HEK293 (cell line): ENCODE results near the gene LAG3.

Experiments
- CTCF ChIA-PET: fragments of 350-600 bp; formaldehyde crosslinking; extraction: SDS; loops from one replicate; lab custom pipeline; 2021; ENCODE audit warnings: antibody characterized with exemption; lab: Yijun Ruan, JAX
- POLR2A ChIA-PET: fragments of 300-600 bp; formaldehyde crosslinking; extraction: SDS; loops from one replicate; lab custom pipeline; 2020; ENCODE audit warnings: antibody characterized with exemption, inconsistent platforms; lab: Yijun Ruan, JAX
- H3K27ac ChIP-seq: fragments of 200-500 bp; sonication (Bioruptor generic); 2 replicates; pipeline ENCODE4 v1.5.1; 2014; ENCODE audit warnings: low read depth, low read length, control low read depth, inconsistent platforms; ENCODE audit errors: extremely low read depth
- H3K36me3 ChIP-seq, 2 experiments: fragments of 200-500 bp in 1 of 2; sonication (Bioruptor generic) in 1 of 2; 1 replicate in 1 of 2; 2 replicates in 1 of 2; pipeline ENCODE4 v1.5.1; 2014 to 2017; ENCODE audit warnings: inconsistent platforms in 2 of 2, low read length in 2 of 2; ENCODE audit not compliant: control insufficient read depth in 2 of 2, insufficient read depth in 1 of 2
- H3K4me1 ChIP-seq: fragments of 200-500 bp; sonication (Bioruptor generic); 2 replicates; pipeline ENCODE4 v1.5.1; 2014; ENCODE audit warnings: mild to moderate bottlenecking, low read length, inconsistent platforms; ENCODE audit not compliant: control insufficient read depth, insufficient read depth
- H3K4me3 ChIP-seq: 2 replicates; pipeline ENCODE4 v1.5.1; 2011; ENCODE audit warnings: low read depth, mild to moderate bottlenecking, control low read depth, low read length, moderate library complexity
- H3K9me3 ChIP-seq: fragments of 200-500 bp; sonication (Bioruptor generic); 2 replicates; pipeline ENCODE4 v1.5.1; 2014; ENCODE audit warnings: low read depth, low read length, inconsistent platforms; ENCODE audit not compliant: control insufficient read depth, insufficient read depth
- AEBP2 ChIP-seq: fragments of 450-650 bp; formaldehyde crosslinking; IDR thresholded peaks from 2 replicates; pipeline ENCODE4 v1.5.1; 2016; ENCODE audit warnings: missing biosample characterization, missing genetic modification characterization, borderline replicate concordance
- KLF16 ChIP-seq: fragments of 450-650 bp; formaldehyde crosslinking; IDR thresholded peaks from 2 replicates; pipeline ENCODE4 v1.5.1; 2017; ENCODE audit warnings: missing biosample characterization, missing genetic modification characterization
- OSR2 ChIP-seq: fragments of 450-650 bp; formaldehyde crosslinking; IDR thresholded peaks from 2 replicates; pipeline ENCODE4 v1.5.1; 2016; ENCODE audit warnings: missing biosample characterization, missing genetic modification characterization
- OVOL3 ChIP-seq: fragments of 450-650 bp; formaldehyde crosslinking; IDR thresholded peaks from 2 replicates; pipeline ENCODE4 v1.5.1; 2016; ENCODE audit warnings: missing biosample characterization, missing genetic modification characterization
- PRDM1 ChIP-seq: fragments of 450-650 bp; formaldehyde crosslinking; IDR thresholded peaks from 2 replicates; pipeline ENCODE4; 2016; ENCODE audit warnings: missing biosample characterization, missing genetic modification characterization
- SETDB1 ChIP-seq: IDR thresholded peaks from one replicate; pipeline ENCODE4 v1.6.1; 2017; ENCODE audit warnings: mild to moderate bottlenecking, low read length, moderate library complexity, mixed read lengths; ENCODE audit not compliant: insufficient read length
- ZBTB17 ChIP-seq: fragments of 450-650 bp; formaldehyde crosslinking; IDR thresholded peaks from 2 replicates; pipeline ENCODE4 v1.5.1; 2016; ENCODE audit warnings: missing biosample characterization, missing genetic modification characterization
- ZBTB26 ChIP-seq: fragments of 450-650 bp; formaldehyde crosslinking; optimal IDR thresholded peaks from 2 replicates; pipeline ENCODE3; 2016; ENCODE audit warnings: missing biosample characterization, mild to moderate bottlenecking, missing genetic modification characterization
- ZBTB48 ChIP-seq: fragments of 450-650 bp; formaldehyde crosslinking; IDR thresholded peaks from 2 replicates; pipeline ENCODE4 v1.5.1; 2016; ENCODE audit warnings: missing biosample characterization, missing genetic modification characterization
- ZEB2 ChIP-seq: fragments of 450-650 bp; formaldehyde crosslinking; IDR thresholded peaks from 2 replicates; pipeline ENCODE4 v1.5.1; 2016; ENCODE audit warnings: missing biosample characterization, missing genetic modification characterization
- ZNF133 ChIP-seq: fragments of 450-650 bp; formaldehyde crosslinking; IDR thresholded peaks from 2 replicates; pipeline ENCODE4 v1.5.1; 2016; ENCODE audit warnings: missing biosample characterization, missing genetic modification characterization
- ZNF18 ChIP-seq: fragments of 450-650 bp; formaldehyde crosslinking; IDR thresholded peaks from 2 replicates; pipeline ENCODE4 v1.5.1; 2016; ENCODE audit warnings: missing biosample characterization, missing genetic modification characterization
- ZNF211 ChIP-seq: fragments of 450-650 bp; formaldehyde crosslinking; IDR thresholded peaks from 2 replicates; pipeline ENCODE4 v1.5.1; 2016; ENCODE audit warnings: low read depth, missing biosample characterization, missing genetic modification characterization
- ZNF324 ChIP-seq: fragments of 450-650 bp; formaldehyde crosslinking; IDR thresholded peaks from 2 replicates; pipeline ENCODE4 v1.5.1; 2016; ENCODE audit warnings: missing biosample characterization, missing genetic modification characterization
- ZNF335 ChIP-seq: fragments of 450-650 bp; formaldehyde crosslinking; conservative IDR thresholded peaks from 2 replicates; pipeline ENCODE4 v1.5.1; 2016; ENCODE audit warnings: missing biosample characterization, missing genetic modification characterization
- ZNF398 ChIP-seq: fragments of 450-650 bp; formaldehyde crosslinking; IDR thresholded peaks from 2 replicates; pipeline ENCODE4 v1.5.1; 2017; ENCODE audit warnings: missing biosample characterization, missing genetic modification characterization
- ZNF416 ChIP-seq: fragments of 450-650 bp; formaldehyde crosslinking; IDR thresholded peaks from 2 replicates; pipeline ENCODE4 v1.5.1; 2016; ENCODE audit warnings: missing biosample characterization, missing genetic modification characterization
- ZNF423 ChIP-seq: fragments of 450-650 bp; formaldehyde crosslinking; IDR thresholded peaks from 2 replicates; pipeline ENCODE4 v1.5.1; 2016; ENCODE audit warnings: missing biosample characterization, missing genetic modification characterization
- ZNF518A ChIP-seq: fragments of 450-650 bp; formaldehyde crosslinking; conservative IDR thresholded peaks from 2 replicates; pipeline ENCODE4 v1.5.1; 2016; ENCODE audit warnings: low read depth, missing biosample characterization, missing genetic modification characterization
- ZNF621 ChIP-seq: fragments of 450-650 bp; formaldehyde crosslinking; IDR thresholded peaks from 2 replicates; pipeline ENCODE4 v1.5.1; 2017; ENCODE audit warnings: missing biosample characterization, missing genetic modification characterization
- ZNF654 ChIP-seq: fragments of 450-650 bp; formaldehyde crosslinking; IDR thresholded peaks from 2 replicates; pipeline ENCODE4 v1.5.1; 2016; ENCODE audit warnings: low read depth, missing biosample characterization, missing genetic modification characterization
- ZNF660 ChIP-seq: fragments of 450-650 bp; IDR thresholded peaks from 2 replicates; pipeline ENCODE4 v1.5.1; 2018; ENCODE audit warnings: missing biosample characterization, mild to moderate bottlenecking, missing genetic modification characterization
- ZNF747 ChIP-seq: fragments of 450-650 bp; formaldehyde crosslinking; IDR thresholded peaks from 2 replicates; pipeline ENCODE4 v1.5.1; 2016; ENCODE audit warnings: missing biosample characterization, missing genetic modification characterization
- ZNF837 ChIP-seq: fragments of 450-650 bp; formaldehyde crosslinking; IDR thresholded peaks from 2 replicates; pipeline ENCODE4 v1.5.1; 2016; ENCODE audit warnings: missing biosample characterization, missing genetic modification characterization
- ZSCAN16 ChIP-seq: fragments of 450-650 bp; formaldehyde crosslinking; IDR thresholded peaks from 2 replicates; pipeline ENCODE4 v1.5.1; 2016; ENCODE audit warnings: missing biosample characterization, missing genetic modification characterization

LAG3 gene

GRCh38 chr12:6765048-6765633, 7.2 kb upstream of the LAG3 start:
- no peaks in the 10 kb centered on the region for H3K9me3 ChIP-seq
- peak overlapping the region; percentile 92 for H3K27ac ChIP-seq
- H3K36me3 ChIP-seq: peaks cover 5 to 9% of the 10 kb centered on the region in 2 experiments; a peak in 2 of 3 replicates
- no peak overlapping the region for H3K4me3 ChIP-seq
- ChIA-PET POLR2A (interaction anchor here (1.6 to 3.9 kb wide), 3 partner anchors 11 to 87 kb away, joined by 4 to 79 read pairs (median 36); partner anchors contain the start of genes CDCA3, MLF2 and USP5), CTCF (interaction anchor here (0.6 to 7.8 kb wide), 7 partner anchors 11 to 300 kb away, joined by 3 to 140 read pairs (median 4); partner anchors contain the start of gene MLF2)
- H3K4me1 ChIP-seq: peaks cover 34% of the 10 kb centered on the region
- no peak for TF ChIP-seq ZNF654 (tag by site-specific recombination)
- no peak for TF ChIP-seq ZSCAN16 (tag by site-specific recombination)
- TF ChIP-seq PRDM1 (tag by site-specific recombination): peak; percentile 90
- TF ChIP-seq ZNF621 (tag by site-specific recombination): no peak
- no peak for TF ChIP-seq SETDB1
- TF ChIP-seq ZNF518A (tag by site-specific recombination): peak; percentile 13; the same call in 1 of the 2 replicates
- no peak for TF ChIP-seq ZNF398
- no peak for TF ChIP-seq ZNF324
- TF ChIP-seq ZNF416 (tag by site-specific recombination): no peak
- TF ChIP-seq OVOL3 (tag by site-specific recombination): no peak
- TF ChIP-seq AEBP2 (tag by site-specific recombination): no peak
- TF ChIP-seq OSR2 (tag by site-specific recombination): no peak
- no peak for TF ChIP-seq ZBTB26 (tag by site-specific recombination)
- no peak; the same call in 1 of the 2 replicates for TF ChIP-seq ZEB2 (tag by site-specific recombination)
- TF ChIP-seq ZBTB48 (tag by site-specific recombination): no peak; the same call in 1 of the 2 replicates
- no peak for TF ChIP-seq ZNF211
- no peak for TF ChIP-seq ZNF747 (tag by site-specific recombination)
- TF ChIP-seq KLF16 (tag by site-specific recombination): no peak
- TF ChIP-seq ZNF423 (tag by site-specific recombination): no peak
- no peak for TF ChIP-seq ZNF18 (tag by site-specific recombination)
- TF ChIP-seq ZNF133 (tag by site-specific recombination): no peak
- TF ChIP-seq ZBTB17 (tag by site-specific recombination): peak; percentile 24; the same call in 1 of the 2 replicates
- peak; percentile 60; the same call in 1 of the 2 replicates for TF ChIP-seq ZNF335 (tag by site-specific recombination)
- no peak for TF ChIP-seq ZNF660 (tag by site-specific recombination)
- no peak for TF ChIP-seq ZNF837
